HG03432 (cell line): ENCODE data around the gene KCTD3.

Source experiments
- ATAC-seq: cut with Tn5 transposase; IDR thresholded peaks from one replicate; pipeline ENCODE4 v1.9.1; 2021; ENCODE audit warnings: mild to moderate bottlenecking, moderate library complexity; ENCODE audit not compliant: unreplicated experiment

The KCTD3 gene

GRCh38 chr1:215650446-215651149, 83.5 kb downstream of the KCTD3 start:
- ATAC-seq = no peak

GRCh38 chr1:215651867-215652266, 84.8 kb downstream of the KCTD3 start:
- ATAC-seq = no peak

GRCh38 chr1:215652371-215652770, 85.3 kb downstream of the KCTD3 start:
- no peak for ATAC-seq

- ATAC-seq = no peak
Observed at GRCh38 chr1:215657047-215657446, 89.9 kb downstream of the KCTD3 start.

- ATAC-seq = no peak
Observed at GRCh38 chr1:215660259-215660658, 93.2 kb downstream of the KCTD3 start.

- ATAC-seq = no peak
Observed at GRCh38 chr1:215661033-215661432, 93.9 kb downstream of the KCTD3 start.

- ATAC-seq = no peak
Observed at GRCh38 chr1:215665215-215665614, 98.1 kb downstream of the KCTD3 start.

GRCh38 chr1:215667761-215668160, 100.7 kb downstream of the KCTD3 start:
- no peak for ATAC-seq

- no peak for ATAC-seq
Observed at GRCh38 chr1:215669806-215670491, 102.8 kb downstream of the KCTD3 start.
